NCI-H2107 treated with DMSO at 0.1 percent for 48 hours (cell line): Measurements from ENCODE around the gene F2.
"Not testable (repeated sequence)": the region's sequence is repeated elsewhere in the genome, so short reads cannot be mapped to it uniquely, and the experiment has no call there.

Source experiments
- DNase-seq: peaks from one replicate; lab custom pipeline; 2025; ENCODE audit not compliant: unreplicated experiment; lab: John Stamatoyannopoulos, UW

F2 gene

GRCh38 chr11:46712874-46713576 lies 6.0 kb upstream of the F2 start:
- no peak for DNase-seq

GRCh38 chr11:46717825-46718154 lies 1.2 kb upstream of the F2 start:
- not testable (repeated sequence) for DNase-seq

- no peak for DNase-seq
These were observed 626 bp upstream of the F2 start for GRCh38 chr11:46718155-46719019.

DNA sequence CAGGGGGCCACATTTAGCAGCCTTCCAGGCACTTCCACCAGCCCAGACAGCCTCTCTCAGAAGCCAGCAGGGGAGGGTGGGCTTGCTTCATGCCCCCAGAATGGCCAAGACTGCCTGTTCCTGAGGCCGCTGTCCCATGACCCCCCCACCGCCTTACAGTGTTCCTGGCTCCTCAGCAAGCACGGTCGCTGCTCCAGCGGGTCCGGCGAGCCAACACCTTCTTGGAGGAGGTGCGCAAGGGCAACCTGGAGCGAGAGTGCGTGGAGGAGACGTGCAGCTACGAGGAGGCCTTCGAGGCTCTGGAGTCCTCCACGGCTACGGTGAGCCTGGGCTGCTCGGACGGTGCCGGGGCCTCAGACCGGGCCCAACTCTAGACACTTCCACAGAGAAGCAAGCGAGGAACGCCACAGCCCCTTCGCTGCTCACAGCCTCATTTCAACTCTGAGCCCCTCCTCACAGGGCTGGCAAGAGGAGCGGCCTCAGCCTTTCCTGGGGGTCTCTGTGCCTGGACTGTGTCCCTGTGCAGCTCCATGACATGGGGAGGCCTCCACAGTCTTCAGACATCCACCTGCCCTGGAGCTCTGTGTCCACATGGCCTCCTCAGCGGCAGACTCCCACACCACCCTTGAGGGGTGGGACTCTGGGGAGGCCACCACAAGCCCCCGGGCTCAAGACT lies 668 bp downstream of the F2 start:
- DNase-seq: no peak

GRCh38 chr11:46721286-46721685 lies 2.3 kb downstream of the F2 start:
- no peak for DNase-seq

- DNase-seq: no peak
These were observed 3.7 kb downstream of the F2 start for GRCh38 chr11:46722566-46723358.

DNA sequence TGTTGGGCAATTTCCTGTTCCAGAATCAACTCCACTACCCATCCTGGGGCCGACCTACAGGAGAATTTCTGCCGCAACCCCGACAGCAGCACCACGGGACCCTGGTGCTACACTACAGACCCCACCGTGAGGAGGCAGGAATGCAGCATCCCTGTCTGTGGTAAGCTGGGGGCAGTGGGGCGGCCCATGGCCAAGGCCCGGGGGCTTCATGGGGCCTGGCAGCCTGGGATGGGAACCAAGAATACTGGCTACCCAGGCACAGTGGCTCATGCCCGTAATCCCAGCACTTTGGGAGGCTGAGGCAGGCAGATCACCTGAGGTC lies 4.3 kb downstream of the F2 start:
- DNase-seq: no peak

GRCh38 chr11:46724088-46724487 lies 5.1 kb downstream of the F2 start:
- DNase-seq: peak; percentile 86

- DNase-seq: no peak
These were observed 6.6 kb downstream of the F2 start for GRCh38 chr11:46725338-46726205.

GRCh38 chr11:46726206-46726862 lies 7.3 kb downstream of the F2 start:
- DNase-seq: no peak

DNA sequence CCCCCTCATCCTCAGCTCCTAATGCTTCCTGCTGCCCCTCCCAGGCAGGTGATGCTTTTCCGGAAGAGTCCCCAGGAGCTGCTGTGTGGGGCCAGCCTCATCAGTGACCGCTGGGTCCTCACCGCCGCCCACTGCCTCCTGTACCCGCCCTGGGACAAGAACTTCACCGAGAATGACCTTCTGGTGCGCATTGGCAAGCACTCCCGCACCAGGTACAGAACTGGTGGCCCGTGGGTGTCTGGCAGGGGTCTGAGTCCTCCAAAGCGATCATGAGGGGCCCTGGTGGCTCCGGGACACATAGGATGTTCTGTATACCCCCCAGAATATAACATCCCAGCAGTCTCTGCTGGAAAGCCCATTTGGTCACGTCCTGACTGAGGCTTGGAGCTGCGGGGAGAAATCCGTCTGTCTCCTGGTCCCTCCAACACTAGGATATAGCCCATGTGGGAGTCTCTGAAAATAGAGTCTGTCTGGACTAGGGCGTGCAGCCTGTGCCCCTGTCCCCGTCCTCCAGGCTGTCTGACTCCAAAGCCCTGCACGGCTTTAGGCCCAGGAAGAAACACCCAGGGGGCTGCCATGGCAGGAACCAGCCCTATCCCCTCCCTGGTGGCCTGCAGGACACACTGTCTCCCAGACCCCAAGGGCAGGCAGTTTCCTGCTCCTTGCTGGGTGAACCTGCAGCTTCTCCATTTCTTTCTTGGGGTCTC lies 9.1 kb downstream of the F2 start:
- no peak for DNase-seq

DNA sequence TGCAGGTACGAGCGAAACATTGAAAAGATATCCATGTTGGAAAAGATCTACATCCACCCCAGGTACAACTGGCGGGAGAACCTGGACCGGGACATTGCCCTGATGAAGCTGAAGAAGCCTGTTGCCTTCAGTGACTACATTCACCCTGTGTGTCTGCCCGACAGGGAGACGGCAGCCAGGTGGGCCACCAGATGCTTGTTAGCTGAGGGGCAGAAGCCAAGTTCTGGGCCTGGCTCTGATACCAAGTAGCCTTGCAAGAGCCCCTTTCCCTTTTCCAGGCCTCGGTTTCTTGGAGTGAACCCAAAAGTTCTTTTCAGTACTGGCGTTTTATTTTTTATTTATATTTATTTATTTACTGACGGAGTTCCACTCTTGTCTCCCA lies 9.6 kb downstream of the F2 start:
- DNase-seq: no peak

DNA sequence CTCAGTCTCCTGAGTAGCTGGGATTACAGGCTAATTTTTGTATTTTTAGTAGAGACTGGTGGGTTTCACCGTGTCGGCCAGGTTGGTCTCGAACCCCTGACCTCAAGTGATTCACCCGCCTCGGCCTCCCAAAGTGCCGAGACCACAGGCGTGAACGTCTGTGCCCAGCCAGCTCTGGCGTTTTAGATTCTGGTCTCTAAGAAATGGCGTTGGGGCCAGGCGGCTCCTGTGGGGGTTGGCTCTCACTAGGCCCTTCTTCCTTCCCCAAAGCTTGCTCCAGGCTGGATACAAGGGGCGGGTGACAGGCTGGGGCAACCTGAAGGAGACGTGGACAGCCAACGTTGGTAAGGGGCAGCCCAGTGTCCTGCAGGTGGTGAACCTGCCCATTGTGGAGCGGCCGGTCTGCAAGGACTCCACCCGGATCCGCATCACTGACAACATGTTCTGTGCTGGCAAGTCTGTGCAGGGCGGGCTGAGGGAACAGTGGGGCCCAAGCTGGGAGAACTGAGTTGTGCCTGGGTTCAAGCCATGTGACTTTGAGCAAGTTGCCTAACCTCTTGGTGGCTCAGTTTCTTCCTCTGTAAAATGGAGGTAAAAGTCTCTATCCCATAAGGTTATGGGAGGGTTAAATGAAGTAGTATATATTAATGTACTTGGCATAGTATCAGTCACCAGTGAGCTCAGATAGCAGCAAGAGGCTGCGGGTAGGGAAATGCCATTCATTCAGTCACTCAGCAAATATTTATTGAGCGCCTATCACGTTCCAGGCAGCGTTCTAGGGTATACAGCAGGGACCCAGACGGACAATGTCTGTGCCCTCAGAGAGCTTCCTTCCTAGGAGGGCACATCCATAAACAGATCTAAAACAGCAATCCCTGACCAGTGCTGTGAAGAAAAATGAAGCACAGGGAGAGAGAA lies 10.4 kb downstream of the F2 start:
- DNase-seq: no peak

- no peak for DNase-seq
These were observed 12.5 kb downstream of the F2 start for GRCh38 chr11:46731545-46731944.

GRCh38 chr11:46733234-46733633 lies 14.2 kb downstream of the F2 start:
- no peak for DNase-seq

DNA sequence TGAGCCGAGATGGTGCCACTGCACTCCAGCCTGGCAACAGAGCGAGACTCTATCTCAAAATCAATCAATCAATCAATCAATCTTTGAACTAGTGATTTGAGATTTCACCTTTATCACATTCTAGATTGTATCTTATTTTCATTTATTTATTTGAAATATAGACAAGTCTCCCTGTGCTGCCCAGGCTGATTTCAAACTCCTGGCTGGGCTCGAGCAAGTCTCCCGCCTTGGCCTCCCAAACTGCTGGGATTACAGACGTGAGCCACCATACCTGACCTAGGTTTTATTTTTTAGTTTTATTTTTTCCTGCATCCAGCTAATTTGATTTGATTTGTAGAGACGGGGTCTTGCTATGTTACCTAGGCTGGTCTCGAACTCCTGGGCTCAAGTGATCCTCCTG lies 17.1 kb downstream of the F2 start:
- DNase-seq: no peak

- DNase-seq: no peak
These were observed 17.6 kb downstream of the F2 start for GRCh38 chr11:46736615-46737014.

- DNase-seq: no peak
These were observed 18.7 kb downstream of the F2 start for GRCh38 chr11:46737699-46738098.
